NCI-H128 (cell line): Measurements from ENCODE around the gene UBASH3B.

Experiments
- DNase-seq: peaks from one replicate; lab custom pipeline; 2025; ENCODE audit not compliant: unreplicated experiment; lab: John Stamatoyannopoulos, UW

UBASH3B gene

DNA sequence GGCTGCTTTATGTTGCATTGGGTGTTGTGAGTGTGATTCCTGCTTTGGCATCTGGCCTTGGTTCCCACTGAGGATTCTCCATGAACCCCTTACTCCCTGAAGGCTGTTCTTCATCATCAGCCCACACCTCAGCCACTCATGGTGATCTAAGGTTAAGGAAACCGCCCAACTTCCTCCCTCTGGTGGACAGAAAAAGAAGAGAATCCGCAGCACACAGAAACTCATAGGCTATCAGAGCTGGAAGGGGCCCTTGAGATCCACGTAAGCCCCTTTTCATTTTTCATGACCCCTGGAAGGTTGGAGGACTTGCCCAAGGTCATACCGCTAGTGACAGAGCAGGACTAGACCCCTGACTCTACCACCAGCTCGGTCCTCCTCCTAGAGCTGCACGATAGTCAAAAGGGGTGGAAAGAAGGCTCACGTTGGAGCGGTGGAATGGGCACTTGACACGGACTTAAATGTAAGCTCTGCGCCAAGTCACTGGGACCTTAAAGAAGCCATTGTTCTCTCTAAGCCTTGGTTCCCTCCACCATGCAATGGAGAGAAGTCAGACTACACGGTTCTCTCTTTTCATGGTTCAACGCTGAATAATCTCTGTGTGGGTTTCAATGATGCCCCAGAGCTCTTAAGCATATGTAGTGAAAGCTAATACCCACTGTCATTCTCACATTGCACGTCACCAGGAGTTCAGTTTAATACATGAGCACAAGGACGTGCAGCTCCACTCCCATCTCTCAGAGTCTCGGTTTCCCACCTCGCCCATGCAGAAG is 99.2 kb downstream of the UBASH3B start:
- no peak for DNase-seq

DNA sequence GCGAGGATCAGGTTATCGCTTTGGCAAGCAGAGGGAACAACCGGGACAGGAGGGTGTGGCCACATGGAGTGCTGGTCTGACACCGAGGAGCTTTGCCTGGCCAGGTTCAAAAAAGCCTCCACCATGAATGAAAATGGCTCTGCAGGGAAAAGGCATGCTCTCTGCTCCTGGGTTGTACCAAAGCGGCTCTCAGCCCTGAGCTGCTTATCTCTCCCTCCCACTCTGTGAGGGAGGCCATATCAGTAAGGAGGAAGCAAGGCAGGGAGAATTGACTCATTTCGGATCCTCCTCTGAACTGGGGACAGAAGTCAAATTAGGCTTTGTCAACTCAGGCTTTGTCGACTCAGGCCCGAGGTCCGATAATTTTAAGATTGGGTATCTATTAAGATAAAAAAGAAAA is 99.9 kb downstream of the UBASH3B start:
- no peak for DNase-seq

DNA sequence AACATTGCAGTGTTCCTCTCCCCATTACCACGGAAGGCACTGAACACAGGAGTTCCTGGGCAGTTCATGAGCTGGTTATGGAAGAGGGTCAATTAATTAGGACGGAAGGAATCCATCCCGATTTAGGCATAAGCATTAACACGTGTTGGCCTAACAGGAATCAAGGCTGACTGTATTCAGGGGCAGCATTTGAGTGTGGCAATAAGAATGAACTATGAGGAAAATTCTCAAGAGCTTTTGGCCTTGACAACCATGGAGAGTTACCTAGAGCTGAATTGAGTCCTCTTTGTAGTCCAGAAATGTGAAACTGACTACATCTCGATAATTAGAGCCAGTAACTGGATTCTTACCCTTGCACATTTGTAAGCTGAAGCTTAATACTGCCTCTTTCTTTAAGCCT is 100.4 kb downstream of the UBASH3B start:
- no peak for DNase-seq

DNA sequence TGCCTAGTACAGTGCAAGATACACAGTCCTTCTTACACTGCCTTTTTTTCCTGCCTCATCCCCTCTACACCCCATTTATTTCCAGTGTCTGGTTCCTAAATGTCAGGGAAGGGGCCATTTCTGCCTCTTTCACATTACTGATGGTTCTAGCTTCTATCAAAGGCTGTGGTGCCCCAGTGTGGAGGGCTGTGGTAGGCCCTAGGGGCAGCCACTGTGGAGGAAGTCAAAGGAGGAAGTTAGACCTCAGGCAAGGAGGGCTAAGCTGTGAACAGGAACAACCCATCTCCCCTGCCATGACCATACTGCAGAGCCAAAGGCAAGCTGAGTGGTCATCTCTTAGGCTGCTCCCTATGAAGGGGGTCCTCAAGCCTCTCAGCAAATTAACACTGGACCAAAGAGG is 100.9 kb downstream of the UBASH3B start:
- no peak for DNase-seq

DNA sequence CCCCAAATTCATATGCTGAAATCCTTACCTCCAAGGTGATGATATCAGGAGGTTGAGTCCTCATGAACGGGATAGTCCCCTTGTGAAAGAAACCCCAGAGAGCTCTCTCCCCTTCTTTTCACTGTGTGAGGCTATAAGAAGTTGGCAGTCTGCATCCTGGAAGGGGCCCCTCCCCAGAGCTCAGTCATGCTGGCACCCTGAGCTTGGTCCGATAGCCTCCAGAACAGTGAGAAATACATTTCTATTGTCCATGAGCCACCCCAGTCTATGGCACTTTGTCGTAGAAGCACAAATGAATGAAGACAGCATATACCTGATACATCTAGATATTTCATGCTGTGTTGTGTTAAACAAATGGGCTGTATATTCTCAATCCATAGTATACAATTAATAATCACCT is 101.7 kb downstream of the UBASH3B start:
- DNase-seq = no peak

DNA sequence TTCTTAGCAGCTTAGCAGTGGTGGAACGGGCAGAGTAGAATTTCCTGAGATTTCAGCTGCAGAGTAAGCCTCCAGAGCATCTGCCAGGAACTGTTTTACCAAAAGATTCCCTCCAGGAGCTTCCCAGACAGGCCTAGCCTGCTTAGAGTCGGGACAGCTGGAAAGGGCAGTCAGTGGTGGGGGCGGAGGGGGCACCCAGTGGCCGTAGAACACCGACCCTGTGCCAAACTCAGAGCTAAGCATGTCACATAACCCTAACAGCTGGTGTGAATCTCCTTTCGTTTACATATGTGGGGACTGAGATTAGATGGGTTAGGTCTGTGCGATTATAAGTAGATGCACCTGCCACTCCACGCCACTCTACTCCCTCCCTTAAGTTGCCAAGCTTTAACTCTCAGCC is 102.8 kb downstream of the UBASH3B start:
- DNase-seq = no peak

DNA sequence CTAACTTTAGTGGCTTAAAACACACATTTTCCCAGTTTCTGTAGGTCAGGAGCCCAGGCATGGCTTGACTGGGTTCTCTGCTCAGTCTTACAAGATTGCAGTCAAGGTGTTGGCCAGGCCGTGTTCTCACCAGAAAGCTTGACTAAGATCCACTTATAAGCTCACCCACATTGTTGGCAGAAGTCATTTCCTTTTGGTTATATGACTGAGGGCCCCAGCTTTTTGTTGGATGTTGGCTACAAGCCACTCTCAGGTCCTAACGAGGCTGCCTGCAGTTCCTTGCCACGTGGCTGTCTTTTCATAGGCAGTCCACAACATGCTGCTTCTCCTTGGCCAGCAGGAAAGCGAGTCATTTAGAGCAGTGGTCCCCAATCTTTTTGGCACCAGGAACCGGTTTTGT is 103.5 kb downstream of the UBASH3B start:
- DNase-seq = no peak

DNA sequence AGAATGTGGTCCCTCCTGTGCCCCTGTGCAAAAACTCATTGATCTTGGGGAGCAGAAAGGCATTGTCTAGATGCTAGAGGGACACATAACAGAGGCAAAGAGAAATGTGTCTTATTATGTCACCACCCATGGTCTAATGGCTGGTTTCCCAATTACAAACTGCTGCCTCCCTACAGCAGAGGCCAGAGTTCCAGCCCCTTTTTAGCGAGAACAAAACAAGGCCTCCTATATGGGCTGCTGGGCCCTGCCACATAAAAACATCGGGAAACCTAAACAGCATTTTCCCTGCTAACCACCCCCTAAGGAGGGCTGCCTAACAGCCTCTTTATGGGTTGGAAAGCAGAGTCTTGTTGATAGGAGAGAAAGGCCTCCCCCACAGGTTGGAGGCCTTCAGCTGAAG is 107.6 kb downstream of the UBASH3B start:
- no peak for DNase-seq

DNA sequence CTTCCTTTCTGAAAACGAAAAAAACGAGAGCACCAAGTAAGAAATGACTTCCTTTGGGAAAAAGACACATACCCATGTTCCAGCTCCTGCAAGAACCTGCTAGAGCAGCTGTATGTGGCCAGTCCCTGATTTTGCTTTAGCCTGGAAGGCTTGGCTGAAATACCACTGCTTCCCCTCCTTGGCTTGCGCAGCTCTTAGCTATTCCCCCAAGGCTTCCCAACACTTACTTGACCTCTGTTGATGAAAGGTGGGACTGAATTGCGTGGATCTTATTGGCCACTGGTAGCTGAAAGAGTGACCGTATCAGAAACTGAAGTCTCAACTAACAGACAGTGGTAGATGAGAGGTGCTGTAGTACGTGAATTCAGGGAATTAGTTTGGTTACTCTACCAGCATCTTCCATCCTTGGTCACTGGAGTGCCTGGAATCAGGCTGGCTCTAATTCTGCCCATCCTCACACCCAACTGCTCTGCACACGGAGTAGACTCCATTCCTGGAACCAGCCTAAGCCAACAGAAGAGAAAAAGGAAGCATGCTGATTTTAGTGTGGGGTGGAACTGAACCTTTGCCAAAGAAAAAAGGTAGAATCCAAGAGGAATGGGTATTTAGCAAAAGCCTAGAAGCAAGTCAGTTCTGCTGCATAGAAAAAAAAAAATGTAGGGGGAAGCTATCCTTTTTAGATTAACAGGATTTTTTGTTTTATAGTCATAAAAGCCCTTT is 109.0 kb downstream of the UBASH3B start:
- DNase-seq = no peak

DNA sequence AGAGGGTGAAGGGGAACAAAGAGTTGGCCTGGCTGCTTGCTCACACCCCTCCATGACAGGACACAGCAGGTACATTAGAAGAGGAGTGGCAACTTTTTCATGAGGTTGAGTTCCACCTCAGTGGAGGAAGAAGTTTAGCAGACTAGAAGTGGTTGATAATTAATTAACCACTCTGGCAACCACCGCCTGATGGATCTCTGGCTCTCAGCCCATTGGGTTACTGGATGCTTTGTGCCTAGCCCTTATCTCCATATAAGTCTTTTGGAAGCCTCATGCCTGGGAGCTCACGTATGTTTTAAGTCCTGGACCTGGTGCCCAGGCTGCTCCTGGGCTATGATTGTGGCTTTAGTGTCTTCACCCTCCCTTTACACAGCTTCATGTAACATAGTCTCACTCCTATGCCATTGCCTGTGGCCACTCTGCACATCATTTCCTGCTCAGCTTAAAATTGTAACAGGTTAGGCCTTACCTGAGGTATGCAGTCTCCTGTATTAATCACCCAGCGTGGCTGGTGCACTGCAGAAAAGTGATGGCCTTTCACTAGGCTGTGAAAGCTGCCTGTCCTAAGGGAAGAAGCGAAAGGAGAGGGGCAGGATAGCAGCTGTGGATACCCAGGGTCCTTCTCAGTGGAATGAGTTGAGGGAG is 110.1 kb downstream of the UBASH3B start:
- DNase-seq = no peak

DNA sequence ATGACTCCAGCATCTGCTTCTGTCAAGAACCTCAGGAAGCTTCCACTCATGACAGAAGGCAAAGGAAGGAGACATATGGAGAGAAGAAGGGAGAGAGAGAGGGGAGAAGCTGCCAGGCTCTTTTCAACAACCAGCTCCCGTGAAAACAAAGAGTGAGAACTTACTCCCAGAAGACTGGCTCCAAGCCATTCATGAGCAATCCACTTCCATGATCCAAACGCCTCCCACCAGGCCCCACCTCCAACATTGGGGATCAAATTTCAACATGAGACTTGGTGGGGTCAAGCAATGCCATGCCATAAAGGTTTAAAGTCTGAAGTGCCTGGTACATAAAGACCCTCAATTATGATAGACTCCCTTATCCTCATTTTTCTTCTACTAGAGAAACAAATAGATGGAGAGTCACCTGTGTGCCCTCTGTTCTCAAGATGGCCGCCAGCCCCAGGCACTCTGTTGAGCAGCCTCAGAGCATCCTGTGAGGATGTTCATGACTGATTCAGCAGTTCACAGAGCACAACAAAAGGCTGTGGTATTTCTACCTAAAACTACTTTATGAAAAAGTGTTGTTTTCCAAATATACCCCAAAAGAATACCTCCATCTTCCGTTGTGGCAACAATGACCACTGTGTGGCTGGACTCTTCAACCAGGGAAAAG is 113.7 kb downstream of the UBASH3B start:
- DNase-seq = no peak

DNA sequence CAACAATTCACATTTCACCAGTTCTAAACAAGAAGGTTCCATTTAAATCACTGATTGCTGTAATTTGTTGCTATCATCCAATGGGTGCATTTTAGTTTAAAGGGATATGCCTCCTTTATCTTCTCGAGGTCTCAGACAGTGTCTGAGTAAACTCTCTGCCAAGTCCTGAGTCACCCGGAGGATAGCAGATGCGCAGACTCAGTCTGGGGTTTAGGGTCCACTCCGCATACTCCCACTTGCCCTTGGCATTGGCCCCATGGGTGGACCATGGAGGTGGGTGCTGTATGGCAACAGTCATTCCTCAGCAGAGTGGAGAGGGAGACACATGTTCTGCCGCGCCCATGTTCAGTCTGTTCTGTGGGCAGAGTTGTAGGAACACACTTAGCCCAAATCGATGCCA is 117.4 kb downstream of the UBASH3B start:
- no peak for DNase-seq

DNA sequence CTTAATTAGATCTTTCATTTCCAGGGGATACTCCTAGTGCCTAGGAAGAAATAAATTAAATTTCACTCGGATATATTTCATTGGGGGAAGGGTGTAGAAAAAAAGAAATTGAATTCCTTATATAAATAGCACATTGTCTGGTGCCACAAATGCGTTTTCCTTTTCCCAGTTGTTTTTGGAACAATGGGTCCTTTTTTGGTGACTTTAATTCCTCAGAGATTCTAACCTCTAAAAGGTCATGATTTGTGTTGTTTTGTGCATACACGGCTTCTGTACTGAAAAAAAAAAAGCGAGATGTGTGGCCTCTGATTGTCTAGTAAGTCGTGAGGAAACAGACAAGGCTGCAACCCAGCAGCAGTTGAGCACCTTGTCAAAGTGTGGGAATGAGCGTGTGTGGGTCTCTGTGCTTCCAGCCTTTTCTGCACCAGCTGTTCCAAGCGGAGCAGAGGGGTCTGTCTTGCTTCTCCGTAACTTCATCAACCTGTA is 118.3 kb downstream of the UBASH3B start:
- DNase-seq = no peak

DNA sequence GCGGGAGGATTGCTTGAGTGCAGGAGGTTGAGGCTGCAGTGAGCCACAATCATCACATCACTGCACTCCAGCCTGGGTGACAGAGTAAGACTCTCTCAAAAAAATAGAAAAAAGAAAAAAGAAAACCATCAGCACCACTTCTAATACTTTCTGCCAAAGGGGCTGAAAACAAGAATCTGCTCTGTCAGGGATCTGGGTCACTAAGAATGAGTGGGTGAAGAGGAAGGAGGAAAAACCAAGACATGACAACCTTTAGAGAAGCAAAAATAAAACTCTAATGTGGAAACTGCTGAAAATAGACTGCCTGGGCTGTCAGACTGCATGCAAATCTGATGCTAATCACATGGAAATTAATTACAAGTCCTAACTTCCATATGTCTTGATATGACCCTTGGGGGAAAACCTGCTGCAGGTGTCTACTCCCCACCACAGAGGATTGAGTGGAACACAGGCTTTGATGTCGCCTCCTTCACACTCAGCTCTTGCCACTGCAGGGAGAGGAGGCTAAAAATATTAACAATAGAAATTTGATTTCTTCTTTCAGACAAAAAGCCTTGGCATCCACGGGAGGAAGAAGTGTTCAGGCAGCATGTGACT is 120.3 kb downstream of the UBASH3B start:
- no peak for DNase-seq

DNA sequence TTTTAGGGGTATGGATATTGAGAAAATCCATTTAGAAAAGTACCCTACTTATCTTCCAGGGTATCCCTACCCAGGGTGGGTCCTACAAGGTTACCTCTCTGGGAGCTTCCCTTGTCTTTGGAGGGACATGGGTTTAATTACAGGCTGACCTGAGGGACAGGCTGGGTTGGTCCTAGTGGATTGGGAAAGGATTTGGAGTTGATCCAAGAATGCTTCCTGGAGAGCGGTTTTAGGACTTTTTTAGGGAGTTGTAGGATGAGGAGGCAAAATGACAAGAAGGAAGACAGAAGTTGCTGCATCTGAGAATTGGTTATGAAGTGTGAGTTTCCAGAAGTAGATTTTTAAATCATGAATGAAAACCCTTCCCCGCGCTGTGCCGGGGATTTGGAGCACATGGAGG is 121.0 kb downstream of the UBASH3B start:
- DNase-seq = no peak

DNA sequence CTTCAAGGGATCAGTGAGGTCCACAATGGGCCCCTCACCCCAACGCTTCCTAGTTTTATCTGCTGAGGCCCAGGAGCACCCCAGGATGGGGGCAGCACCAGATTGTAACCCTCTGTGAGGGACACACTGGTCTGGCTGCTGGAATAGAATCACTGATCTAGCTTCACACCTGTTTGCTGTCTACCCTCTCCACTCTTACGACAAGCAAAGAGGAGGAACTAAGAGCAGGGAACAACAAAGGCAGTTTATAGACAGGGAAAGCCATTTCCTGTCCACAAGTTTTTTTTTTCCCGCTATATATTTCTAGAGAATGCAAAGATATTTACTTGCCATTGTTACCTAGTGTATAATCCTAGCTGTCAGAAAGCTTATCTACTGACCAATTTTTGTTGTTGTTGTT is 121.8 kb downstream of the UBASH3B start:
- no peak for DNase-seq

DNA sequence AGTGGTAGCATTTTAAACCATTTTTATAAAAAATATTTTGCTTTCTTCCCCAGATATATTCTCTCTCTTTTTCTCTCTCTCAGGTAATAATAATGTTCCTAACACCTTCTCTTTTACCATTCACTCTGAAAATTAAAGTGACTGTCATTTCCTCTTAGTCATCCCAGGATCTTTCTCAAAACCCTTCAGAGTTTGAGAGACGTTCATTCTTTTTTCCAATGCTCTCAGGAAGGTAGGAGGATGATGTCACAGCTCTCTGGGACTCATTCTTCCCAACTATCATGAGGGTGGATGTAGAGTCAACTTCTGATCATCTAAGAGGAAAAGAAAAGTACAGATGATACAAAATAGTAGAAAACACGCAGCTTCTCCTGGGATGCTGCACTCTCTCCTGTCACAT is 122.6 kb downstream of the UBASH3B start:
- no peak for DNase-seq

DNA sequence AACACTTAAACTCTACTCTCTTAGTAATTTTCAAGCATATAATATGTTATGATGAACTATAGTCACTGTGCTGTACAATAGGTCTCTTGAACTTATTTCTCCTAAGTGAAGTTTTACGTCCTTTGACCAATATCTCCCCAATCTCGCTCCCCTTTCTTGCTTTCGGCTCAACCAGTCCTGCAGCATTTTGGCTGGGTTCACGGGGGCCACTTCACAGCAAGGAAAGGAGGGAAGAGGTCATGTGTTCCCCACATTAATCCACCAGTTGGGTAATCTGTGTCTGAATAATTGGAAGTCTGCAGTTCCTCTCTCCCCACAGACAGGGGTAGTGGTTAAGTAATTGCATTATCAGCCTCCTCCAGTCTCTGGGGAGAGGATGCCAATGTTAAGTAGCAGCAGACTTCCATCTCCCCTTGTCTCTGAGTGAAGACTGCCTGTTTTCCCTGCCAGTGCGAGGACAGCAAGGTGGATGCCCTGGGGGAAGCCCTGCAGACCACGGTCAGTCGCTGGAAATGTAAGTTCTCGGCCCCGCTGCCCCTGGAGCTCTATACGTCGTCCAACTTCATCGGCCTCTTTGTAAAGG is 123.6 kb downstream of the UBASH3B start:
- no peak for DNase-seq

DNA sequence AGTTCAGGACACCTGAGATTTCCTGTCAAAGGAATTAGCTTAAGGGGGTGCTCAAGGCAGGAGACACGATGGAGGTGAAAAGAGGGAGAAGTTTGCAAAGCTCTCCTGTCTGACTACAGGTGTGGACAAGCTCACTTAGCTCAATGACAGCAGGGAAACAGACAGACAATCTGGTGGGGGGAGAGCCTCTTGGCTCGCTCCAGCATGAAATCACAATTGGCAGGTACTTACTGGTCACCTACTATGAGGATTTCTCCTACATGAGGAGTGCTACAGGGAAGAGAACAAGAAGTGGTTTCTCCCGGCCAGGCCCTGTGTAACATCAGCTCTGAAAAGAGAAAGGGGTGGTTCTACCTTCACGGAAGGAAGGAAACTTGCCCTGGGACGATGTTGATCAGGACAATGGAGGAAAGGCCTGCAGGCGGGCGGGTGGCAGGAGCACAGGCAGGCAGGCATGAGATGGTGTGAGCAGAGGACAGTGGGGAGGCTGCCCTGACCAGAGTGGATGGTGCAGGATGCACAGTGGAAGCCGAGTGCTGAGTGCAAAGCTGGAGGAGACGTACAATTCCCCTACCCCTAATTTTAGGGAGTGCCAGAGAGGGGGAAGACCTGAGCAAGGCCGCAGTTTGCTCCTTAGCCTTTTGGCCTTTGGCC is 124.9 kb downstream of the UBASH3B start:
- no peak for DNase-seq
